Gastroesophageal sphincter (tissue), 2 donors: ENCODE data around the gene GPHB5.

Experiments
- EP300 ChIP-seq: sonication (generic); formaldehyde crosslinking; IDR thresholded peaks from one replicate; pipeline ENCODE4 v1.6.1; 2017; ENCODE audit warnings: antibody characterized with exemption, mild to moderate bottlenecking
- POLR2A ChIP-seq, 2 donors: fragments of 450-650 bp; IDR thresholded peaks; one replicate each; pipeline ENCODE4 v1.6.1; 2017; ENCODE audit warnings: antibody characterized with exemption in 2 of 2, mild to moderate bottlenecking in 2 of 2, moderate library complexity in 1 of 2

DNA sequence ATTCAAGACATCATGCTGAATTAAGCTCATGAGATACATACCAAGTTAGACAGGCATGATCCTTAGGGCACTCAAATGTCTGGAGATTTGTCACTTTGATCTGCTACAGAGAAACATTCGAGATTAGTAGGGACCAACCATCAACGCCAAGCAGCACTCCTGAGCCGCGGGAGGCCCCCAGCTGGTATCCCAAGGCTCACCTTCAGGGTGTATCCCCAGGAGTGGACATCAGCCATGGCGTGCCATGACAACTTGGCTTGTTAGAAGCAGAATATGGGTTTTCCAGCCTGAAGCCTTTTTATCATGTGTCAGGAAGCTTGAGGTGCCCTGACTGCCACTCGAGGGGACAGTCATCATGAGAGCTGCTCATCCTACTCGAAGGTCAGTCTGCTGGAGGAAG lies 39.1 kb upstream of the GPHB5 start:
- TF ChIP-seq POLR2A (IDR thresholded peaks at IDR 0.05) (no peak), EP300 (no peak)
